Epithelial cell of prostate (primary cell): Measurements from ENCODE around the gene UBE2D3.

ENCODE experiments used
- DNase-seq: peaks from one replicate; pipeline ENCODE4 v3.0.0-alpha.2; 2011; ENCODE audit warnings: low read depth, low spot score
- H3K27ac ChIP-seq: fragments of 450-650 bp; 2 replicates; pipeline ENCODE4 v1.5.1; 2017; ENCODE audit warnings: mild to moderate bottlenecking

UBE2D3 gene

DNA sequence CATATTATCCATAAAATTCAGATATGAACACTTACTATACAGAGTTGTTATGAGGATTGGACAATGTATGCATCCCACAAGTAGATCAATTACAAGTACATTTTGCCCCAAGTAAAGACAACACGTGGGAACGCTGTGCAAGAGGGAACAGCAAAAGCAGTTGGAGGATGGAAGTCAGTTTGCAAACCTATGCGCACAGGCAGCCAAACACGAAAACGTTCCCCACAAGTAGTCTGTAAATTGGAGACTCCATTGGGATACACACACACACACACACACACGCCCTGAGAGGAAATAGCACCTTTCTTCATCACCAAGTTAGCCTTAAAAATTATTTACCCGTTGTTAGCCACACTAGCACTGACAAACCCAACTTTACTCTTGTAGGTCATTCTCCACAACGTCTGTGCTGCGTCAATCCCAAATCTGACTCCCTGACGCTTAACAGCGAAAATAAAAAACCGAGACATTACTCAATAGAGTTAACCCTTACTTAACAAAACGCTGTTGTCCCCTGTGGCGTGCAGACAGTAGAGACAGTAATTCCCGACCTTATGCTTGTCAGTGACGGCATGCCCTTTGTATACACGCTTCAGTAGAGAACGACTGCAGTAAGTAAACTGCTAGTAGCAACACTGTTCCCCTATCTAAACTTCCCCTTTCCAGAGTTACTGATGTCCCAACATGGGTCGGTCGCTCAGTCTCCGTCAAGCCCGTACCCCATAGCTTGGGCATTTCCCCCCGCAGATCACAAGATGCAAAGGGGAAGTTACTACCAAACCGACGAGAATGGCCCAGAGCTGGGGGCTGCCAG lies 67.3 kb downstream of the UBE2D3 start:
- peak overlapping the region; percentile 39 for H3K27ac ChIP-seq
- no peak for DNase-seq

- DNase-seq, result no peak
- no peak overlapping the region for H3K27ac ChIP-seq
Observed at GRCh38 chr4:102758241-102759160, 68.8 kb downstream of the UBE2D3 start.

- DNase-seq, result no peak
- H3K27ac ChIP-seq, result no peak overlapping the region
Observed at GRCh38 chr4:102757681-102758080, 69.7 kb downstream of the UBE2D3 start.

GRCh38 chr4:102754044-102754443 lies 73.3 kb downstream of the UBE2D3 start:
- H3K27ac ChIP-seq, result no peak overlapping the region
- no peak for DNase-seq

GRCh38 chr4:102751941-102752340 lies 75.4 kb downstream of the UBE2D3 start:
- DNase-seq, result no peak
- H3K27ac ChIP-seq, result no peak overlapping the region
